ENCODE results near the gene PCMT1. TPM values are rescaled to one million over a fixed set of nuclear protein-coding genes. Genes with fewer than 3 reads are reported as not detected.

Gene PCMT1
- total and polyA plus RNA-seq, 9 of the 15 experiments (the other 6 are each of a cell fraction or from before 2014, with no cell fraction given) = 217 to 541 (median 327) TPM

- CTCF ChIA-PET (ENCODE audit: low intra/inter-chr PET ratio) = no interaction called here
- peak in 1 of 4 experiments; percentile 38 for DNase-seq (ENCODE audit: extremely low read depth in 1 of 4, low spot score in 3 of 4)
- FAIRE-seq = no peak
- no peak for TF ChIP-seq CC2D1A (IDR thresholded peaks at IDR 0.05)
- TF ChIP-seq CHAMP1 (IDR thresholded peaks at IDR 0.05) = no peak
- TF ChIP-seq HCFC1 (IDR thresholded peaks at IDR 0.05; ENCODE audit: low read depth, low read length) = no peak
- TF ChIP-seq, protein P1, sequence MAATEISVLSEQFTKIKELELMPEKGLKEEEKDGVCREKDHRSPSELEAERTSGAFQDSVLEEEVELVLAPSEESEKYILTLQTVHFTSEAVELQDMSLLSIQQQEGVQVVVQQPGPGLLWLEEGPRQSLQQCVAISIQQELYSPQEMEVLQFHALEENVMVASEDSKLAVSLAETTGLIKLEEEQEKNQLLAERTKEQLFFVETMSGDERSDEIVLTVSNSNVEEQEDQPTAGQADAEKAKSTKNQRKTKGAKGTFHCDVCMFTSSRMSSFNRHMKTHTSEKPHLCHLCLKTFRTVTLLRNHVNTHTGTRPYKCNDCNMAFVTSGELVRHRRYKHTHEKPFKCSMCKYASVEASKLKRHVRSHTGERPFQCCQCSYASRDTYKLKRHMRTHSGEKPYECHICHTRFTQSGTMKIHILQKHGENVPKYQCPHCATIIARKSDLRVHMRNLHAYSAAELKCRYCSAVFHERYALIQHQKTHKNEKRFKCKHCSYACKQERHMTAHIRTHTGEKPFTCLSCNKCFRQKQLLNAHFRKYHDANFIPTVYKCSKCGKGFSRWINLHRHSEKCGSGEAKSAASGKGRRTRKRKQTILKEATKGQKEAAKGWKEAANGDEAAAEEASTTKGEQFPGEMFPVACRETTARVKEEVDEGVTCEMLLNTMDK (IDR thresholded peaks at IDR 0.05; ENCODE audit: borderline replicate concordance, insufficient read depth, low read depth, low read length, poor library complexity, severe bottlenecking) = no peak
- TF ChIP-seq PHTF2 (CRISPR knock-in tag; IDR thresholded peaks at IDR 0.05) = no peak
- TF ChIP-seq MYC (IDR thresholded peaks at IDR 0.05; ENCODE audit: low read depth, low read length) = 0 out of 2 replicates have a peak, but pooled peaks have one; percentile 5
- TF ChIP-seq MYC (CRISPR knock-in tag; IDR thresholded peaks at IDR 0.05; ENCODE audit: borderline replicate concordance, low read depth) = no peak
- no peak for TF ChIP-seq ARID2 (IDR thresholded peaks at IDR 0.05)
- no peak for TF ChIP-seq TOE1 (IDR thresholded peaks at IDR 0.05; ENCODE audit: borderline replicate concordance)
- TF ChIP-seq TOE1 (CRISPR knock-in tag; IDR thresholded peaks at IDR 0.05; ENCODE audit: borderline replicate concordance, low read depth) = no peak
- TF ChIP-seq NR2F6 (CRISPR knock-in tag; IDR thresholded peaks at IDR 0.05) = no peak
- TF ChIP-seq BRCA1 (IDR thresholded peaks at IDR 0.05) = no peak
- TF ChIP-seq BRCA1 (CRISPR knock-in tag; IDR thresholded peaks at IDR 0.05) = no peak
- peak; percentile 37 for TF ChIP-seq CHD1 (IDR thresholded peaks at IDR 0.05; ENCODE audit: low read length)
- TF ChIP-seq CLOCK (CRISPR knock-in tag; IDR thresholded peaks at IDR 0.05; ENCODE audit: borderline replicate concordance) = no peak
These were observed 33.2 kb upstream of the PCMT1 start for GRCh38 chr6:149716181-149716963.

More at GRCh38 chr6:149716181-149716963, 33.2 kb upstream of the PCMT1 start:
- in situ Hi-C loops (cut with MboI) (no loop called here), intact Hi-C loops (cut with micrococcal nuclease) (loop anchor here (5.0 kb wide), 4 partner anchors 36 to 169 kb away; partner anchors contain the start of genes GINM1, KATNA1 and PPIL4)
- Histone ChIP-seq H3K4me2 (ENCODE audit: insufficient read depth, low read length) (peak overlapping the region; percentile 87), H3K27ac (ENCODE audit: extremely low read depth, low read depth, low read length) (peak overlapping the region; percentile 98; the same call in 2 of the 3 replicates), H3K9me1 (ENCODE audit: control insufficient read depth, insufficient read depth, low read length) (no peaks in the 10 kb centered on the region), H3K4me3 (peak overlapping the region; percentile 98), H4K20me1 (replicated peaks; ENCODE audit: control insufficient read depth, insufficient read depth, low read length) (peaks cover 11% of the 10 kb centered on the region; the same call in 1 of the 2 replicates), H3K9me3 (replicated peaks; ENCODE audit: control insufficient read depth, insufficient read depth, low read depth, low read length) (no peaks in the 10 kb centered on the region), H2AFZ (ENCODE audit: low read depth, low read length) (no peak overlapping the region), H3K27me3 (ENCODE audit: control insufficient read depth in 2 of 2, insufficient read depth in 2 of 2, low read length in 2 of 2) (no peaks in the 10 kb centered on the region), H3K36me3 (ENCODE audit: control insufficient read depth, insufficient read depth, low read length) (peaks cover 35% of the 10 kb centered on the region), H3K9ac (ENCODE audit: insufficient read depth in 1 of 2, low read depth in 2 of 2, low read length in 2 of 2) (peak overlapping the region; percentile 67 to 99), H3K79me2 (ENCODE audit: control insufficient read depth, insufficient read depth, low read length) (peaks cover 73% of the 10 kb centered on the region), H3K4me1 (replicated peaks in 1 of 2; ENCODE audit: control insufficient read depth in 2 of 2, insufficient read depth in 2 of 2, low read length in 2 of 2) (peaks cover 10 to 21% of the 10 kb centered on the region in 2 experiments; a peak in 4 of 5 replicates)
- WGBS (ENCODE audit: insufficient coverage, low coverage, missing lambda C conversion rate) = 15% methylated on average over 8 of the region's 8 CpGs
- POLR2A ChIA-PET = interaction anchor here (0.7 to 3.2 kb wide), 7 partner anchors 14 to 171 kb away, joined by 3 to 14 read pairs (median 11); partner anchors contain the start of genes NUP43 and PCMT1
- TSS peak; percentile 44 for BruUV-seq (replicated peaks)
- ATAC-seq = no peak
